HG02798 (cell line): ENCODE measurements around the gene ELOB.

Experiments used
- ATAC-seq: cut with Tn5 transposase; IDR thresholded peaks from one replicate; pipeline ENCODE4 v1.9.1; 2021; ENCODE audit warnings: mild to moderate bottlenecking; ENCODE audit not compliant: unreplicated experiment, poor library complexity

ELOB gene

DNA sequence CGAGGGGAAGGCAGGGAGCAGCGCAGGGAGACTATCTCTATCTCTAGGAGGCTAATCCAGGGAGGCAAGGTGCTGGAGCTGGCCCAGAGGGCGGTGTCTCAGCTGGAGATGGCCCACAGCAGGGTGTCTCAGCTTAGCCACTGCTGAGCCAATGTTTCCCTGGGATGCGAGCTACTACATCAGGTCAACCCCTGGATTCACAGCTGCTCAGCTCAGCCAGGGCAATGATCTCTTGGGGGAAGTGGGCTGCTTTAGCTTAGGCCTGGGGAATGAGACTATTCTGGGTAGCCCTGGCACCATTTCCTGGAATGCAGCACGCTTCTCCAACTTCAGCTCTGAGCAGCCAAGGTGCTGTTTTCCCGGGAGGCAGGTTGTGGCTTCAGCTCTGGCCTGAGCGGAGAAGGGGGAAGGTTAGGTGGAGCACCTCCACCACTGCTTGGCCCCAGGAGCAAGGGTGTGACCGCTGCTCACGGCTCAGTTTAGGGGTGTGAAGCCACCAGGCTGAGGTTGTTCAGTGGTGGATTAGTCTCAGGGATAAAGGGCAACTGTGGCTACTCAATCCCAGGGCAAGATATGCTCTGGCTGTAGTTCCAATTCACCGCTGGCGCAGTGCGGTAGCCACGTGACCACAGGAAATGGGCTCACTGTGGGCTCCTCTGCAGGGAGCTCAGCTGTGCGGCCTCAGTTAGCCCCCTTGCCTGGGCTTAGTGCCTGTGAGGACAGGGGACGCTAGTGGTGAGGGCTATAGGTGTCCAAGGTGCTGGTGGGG is 34.8 kb upstream of the ELOB start:
- ATAC-seq = no peak

DNA sequence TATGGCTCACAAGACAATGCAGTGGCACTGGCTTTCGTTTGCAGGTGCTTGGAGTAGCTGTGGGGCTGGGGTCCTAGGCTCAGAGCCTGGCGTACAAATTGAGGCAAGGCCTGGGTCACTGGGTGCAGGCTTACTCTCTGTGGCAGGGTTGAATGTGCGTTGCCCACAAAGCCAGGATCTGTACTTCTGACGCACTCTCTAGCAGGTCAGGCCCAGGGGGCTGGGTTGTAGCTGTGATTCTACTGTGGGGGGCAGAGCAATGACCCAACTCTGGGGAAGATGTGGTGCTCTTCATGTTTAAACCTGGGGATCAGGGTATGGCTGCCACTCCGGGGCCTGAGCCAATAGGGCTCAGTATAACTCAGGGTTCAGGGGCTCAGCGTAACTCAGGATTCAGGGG is 33.6 kb upstream of the ELOB start:
- ATAC-seq = no peak

DNA sequence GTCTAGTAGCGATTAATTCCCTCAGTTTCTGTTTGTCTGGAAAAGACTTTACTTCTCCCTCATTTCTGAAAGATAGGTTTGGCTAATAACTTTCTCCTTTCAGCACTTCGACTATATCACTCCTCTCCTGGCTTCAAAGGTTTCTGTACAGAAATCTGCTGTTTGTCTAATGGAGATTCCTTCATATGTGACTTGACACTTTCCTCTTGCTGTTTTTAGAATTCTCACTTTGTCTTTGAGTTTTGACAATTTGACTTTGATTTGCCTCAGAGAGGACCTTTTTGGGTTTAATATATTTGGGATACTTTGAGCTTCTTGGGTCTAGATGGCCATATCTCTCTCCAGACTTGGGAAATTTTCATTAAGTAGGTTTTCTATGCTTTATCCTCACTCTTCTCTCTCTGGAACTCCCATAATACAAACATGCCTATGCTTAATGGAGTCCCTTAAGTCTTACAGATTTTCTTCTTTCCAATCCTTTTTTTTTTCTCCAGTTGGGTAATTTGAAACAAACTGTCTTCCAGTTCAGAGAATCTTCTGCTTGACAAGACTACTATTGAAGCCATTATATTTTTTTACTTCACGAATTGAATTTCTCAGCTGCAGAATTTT is 32.2 kb upstream of the ELOB start:
- no peak for ATAC-seq

DNA sequence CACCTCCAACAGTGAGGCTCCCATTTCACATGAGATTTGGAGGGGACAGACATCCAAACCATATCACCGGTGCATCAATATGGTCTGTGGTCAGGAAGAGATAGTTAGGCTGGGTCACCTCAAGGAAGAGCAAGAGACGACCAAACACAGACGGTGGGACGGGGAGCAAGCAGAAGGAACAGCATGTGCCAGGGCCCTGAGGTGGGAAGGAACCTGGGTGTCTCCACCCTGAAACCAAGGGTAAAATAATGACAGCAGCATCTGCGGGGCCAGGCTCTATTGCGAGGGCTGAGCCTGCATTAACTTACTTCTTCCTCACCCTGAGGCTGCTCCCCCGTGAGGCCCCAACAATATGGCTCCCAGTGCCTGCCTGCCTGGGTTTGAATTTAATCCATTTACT is 31.1 kb upstream of the ELOB start:
- no peak for ATAC-seq

DNA sequence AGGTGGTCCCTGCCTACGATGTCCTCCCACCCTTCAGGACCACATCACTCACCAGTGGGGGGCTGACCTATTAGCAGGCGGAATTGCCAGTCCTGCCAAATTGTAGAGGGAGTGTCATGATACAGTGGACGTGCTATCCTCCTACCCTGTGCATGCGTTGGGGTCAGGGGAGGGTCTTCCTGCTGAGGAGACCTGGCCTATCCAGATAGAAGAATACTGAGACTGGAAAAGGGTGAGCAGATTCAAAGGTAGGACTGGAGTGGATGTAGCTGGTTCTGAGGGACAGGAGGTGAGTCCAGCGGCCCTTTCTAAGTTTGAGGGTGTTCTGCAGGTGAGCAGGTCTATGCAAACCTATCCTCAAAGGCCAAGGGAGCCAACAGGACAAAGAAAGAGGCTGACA is 29.2 kb upstream of the ELOB start:
- ATAC-seq = no peak

- ATAC-seq = no peak
Measured at GRCh38 chr16:2804728-2805127, 27.6 kb upstream of the ELOB start.

DNA sequence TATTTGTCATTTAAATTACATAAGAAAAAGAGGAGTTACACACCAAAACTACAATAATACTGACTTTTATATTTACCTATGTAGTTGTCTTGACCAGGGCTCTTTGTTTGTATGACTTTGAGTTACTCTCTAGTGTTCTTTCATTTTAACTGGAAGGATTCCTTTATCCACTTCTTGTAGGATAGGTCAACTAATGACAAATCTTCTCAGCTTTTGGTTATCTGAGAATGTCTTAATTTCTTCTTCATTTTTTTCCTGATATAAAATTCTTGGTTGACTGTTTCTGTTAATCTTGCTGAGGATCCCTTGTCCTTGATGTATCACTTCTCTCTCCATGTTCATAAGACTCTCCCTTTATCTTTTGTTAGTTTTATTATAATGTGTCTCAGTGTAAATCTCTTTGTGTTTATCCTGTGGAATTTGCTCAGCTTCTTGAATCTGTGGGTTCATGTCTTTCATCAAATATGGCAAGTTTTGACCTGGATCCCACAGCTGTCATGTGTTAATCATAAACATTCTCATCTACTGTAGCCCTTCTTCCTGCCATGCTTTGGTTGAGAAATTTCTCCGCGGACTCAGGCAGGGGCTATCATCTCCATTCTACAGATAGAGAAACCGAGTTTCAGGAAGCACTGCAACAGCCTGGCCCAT is 26.6 kb upstream of the ELOB start:
- no peak for ATAC-seq

DNA sequence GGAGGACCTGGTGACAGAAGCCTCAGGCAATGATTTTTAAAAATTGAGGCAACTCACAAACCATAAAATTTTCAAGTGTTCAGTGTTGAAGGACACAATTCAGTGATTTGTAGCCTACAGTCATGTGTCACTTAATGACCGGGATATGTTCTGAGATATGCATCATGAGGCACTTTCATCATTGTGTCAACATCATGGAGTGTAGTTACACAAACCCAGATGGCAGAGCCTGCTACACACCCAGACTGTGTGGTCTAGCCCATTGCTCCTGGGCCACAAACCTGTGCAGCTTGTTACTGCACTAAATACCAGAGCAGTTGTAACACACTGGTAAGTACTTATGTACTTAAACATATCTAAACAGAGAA is 22.8 kb upstream of the ELOB start:
- no peak for ATAC-seq

DNA sequence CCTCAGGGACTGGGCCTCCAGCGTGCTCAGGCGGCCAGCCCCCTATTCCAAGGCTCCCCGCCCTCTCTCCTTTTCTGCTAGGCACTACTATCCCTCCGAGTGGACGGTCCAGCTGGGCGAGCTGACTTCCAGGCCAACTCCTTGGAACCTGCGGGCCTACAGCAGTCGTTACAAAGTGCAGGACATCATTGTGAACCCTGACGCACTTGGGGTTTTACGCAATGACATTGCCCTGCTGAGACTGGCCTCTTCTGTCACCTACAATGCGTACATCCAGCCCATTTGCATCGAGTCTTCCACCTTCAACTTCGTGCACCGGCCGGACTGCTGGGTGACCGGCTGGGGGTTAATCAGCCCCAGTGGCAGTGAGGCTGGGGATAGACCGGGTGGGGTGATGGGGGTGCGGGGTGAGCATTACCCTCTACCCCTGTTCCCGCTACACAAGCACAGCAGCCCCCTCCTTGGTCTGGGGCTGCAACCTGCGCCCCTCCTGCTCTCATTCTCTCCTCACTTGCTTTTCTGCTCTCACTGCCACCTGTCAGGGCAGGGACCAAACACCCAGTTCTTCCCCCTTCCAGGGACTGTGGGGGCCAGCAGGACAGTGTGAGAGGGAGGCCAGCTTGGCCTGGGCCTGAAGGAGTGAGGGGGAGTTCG is 22.3 kb upstream of the ELOB start:
- no peak for ATAC-seq

- no peak for ATAC-seq
Measured at GRCh38 chr16:2798723-2799204, 21.7 kb upstream of the ELOB start.

DNA sequence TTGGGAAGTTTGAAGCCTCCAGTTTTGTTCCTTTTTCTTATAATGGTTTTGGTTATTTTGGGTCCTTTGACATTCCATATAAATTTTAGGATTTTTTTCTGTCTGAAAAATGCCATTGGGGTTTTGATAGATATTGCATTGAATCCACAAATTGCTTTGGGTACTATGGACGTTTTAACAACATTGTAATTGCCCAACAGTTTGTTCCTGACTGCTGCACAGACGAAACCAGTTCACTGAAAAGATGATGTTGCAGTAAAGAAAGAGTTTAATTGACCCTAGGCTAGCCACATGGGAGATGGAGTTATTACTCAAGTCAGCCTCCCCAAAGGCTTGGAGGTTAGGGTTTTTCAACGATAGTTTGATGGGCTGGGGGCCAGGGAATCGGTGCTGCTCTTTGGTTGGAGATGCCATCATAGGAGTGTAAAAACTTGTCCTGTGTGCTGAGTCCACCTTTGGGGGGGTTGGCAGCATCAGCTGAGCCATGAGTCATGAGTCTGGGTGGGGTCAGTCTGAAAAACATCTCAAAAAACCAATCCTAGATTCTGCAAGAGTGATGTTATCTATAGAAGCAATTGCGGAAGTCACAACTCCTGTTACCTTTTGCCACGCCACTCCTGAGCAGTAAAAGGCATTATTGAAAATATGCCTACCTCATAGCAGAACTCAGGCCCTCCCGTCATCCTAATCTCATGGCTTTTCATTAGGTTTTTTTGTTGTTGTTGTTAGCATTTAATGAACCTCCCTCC is 18.5 kb upstream of the ELOB start:
- no peak for ATAC-seq

GRCh38 chr16:2792940-2793339 is 15.9 kb upstream of the ELOB start:
- ATAC-seq = no peak

- ATAC-seq = no peak
Measured at GRCh38 chr16:2791174-2791573, 14.1 kb upstream of the ELOB start.

DNA sequence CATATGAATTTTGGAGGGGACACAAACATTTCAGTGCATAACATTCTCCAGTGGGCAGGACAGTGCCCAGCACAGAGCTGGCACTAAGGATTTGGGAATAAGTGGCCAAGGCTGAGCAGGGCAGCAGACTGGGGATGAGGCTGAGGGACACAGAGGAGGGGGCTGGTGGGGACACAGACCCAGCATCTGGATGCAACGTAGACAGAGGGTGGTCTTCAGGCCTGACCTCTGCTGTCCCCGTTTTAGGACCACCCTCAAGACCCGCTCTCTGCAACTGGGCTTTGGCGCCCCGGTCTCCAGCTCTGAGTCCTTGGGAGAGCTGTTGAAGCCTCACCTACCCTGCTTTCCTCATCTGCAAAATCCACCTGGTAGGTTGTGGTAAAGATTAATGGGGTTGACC is 13.6 kb upstream of the ELOB start:
- no peak for ATAC-seq

- no peak for ATAC-seq
Measured at GRCh38 chr16:2787961-2788360, 10.9 kb upstream of the ELOB start.

DNA sequence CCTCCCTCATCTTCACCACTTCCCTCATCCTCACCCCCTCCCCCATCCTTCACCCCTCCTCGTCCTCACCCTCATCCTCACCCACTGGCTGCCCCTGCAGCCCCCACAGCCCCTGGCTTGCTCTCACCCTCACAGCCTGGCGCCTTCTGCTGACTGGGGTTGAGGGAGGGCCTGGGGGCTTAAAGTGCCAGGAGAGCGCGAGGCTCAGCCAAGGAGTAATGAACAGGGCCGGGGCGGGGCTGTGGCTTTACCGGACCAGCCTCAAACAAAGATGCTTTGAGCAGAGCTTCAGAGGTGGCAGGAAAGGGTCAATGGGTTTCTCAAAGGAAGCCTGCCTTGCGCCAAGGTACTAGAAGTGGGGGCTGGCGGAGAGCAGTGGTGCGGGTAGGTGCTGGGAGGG is 10.3 kb upstream of the ELOB start, which contains the start of gene PRSS33:
PRSS33 (minus strand) TSS at position 155 of the 400 bp plus-strand sequence. CDS start 1,013 bp downstream, outside the sequence.
- no peak for ATAC-seq

GRCh38 chr16:2786826-2787151 is 9.7 kb upstream of the ELOB start:
- no peak for ATAC-seq

GRCh38 chr16:2786061-2786825 is 9.2 kb upstream of the ELOB start:
- no peak for ATAC-seq

- ATAC-seq = no peak
Measured at GRCh38 chr16:2785101-2785991, 8.3 kb upstream of the ELOB start.
